GM12872 (cell line): ENCODE data around the gene TESK1.

Experiments used
- CTCF ChIP-seq: IDR thresholded peaks from 3 replicates; pipeline ENCODE4 v1.5.1; 2011; ENCODE audit warnings: low read depth, mild to moderate bottlenecking, low read length, moderate library complexity; ENCODE audit not compliant: insufficient read depth

Gene TESK1

GRCh38 chr9:35617548-35617947 lies 12.5 kb downstream of the TESK1 start:
- no peak for TF ChIP-seq CTCF

GRCh38 chr9:35618325-35618727 lies 13.3 kb downstream of the TESK1 start, which contains the start of gene CD72:
TSS of gene CD72 (minus strand) at chr9:35618413. CDS start at chr9:35618303, 110 bp downstream.
- no peak for TF ChIP-seq CTCF

GRCh38 chr9:35618854-35619799 lies 14.1 kb downstream of the TESK1 start:
- no peak for TF ChIP-seq CTCF

GRCh38 chr9:35619800-35620158 lies 14.7 kb downstream of the TESK1 start:
- TF ChIP-seq CTCF: no peak

- TF ChIP-seq CTCF: no peak
Measured at GRCh38 chr9:35627575-35627974, 22.5 kb downstream of the TESK1 start.

- no peak for TF ChIP-seq CTCF
Measured at GRCh38 chr9:35628389-35628991, 23.4 kb downstream of the TESK1 start.

- TF ChIP-seq CTCF: no peak
Measured at GRCh38 chr9:35629597-35629996, 24.5 kb downstream of the TESK1 start.
